Measurements from ENCODE around the gene EML4.
A peak's percentile ranks its signal among the peaks of the same experiment; 100 is the strongest.
"Not testable (repeated sequence)": the region's sequence is repeated elsewhere in the genome, so short reads cannot be mapped to it uniquely, and the experiment has no call there.

EML4 gene

GRCh38 chr2:42337846-42338566 is 168.9 kb downstream of the EML4 start:
- DNase-seq: no peak

- no peak for DNase-seq
Measured at GRCh38 chr2:42338567-42339190, 169.5 kb downstream of the EML4 start.

GRCh38 chr2:42339191-42339912 is 170.2 kb downstream of the EML4 start:
- DNase-seq: no peak

- DNase-seq: no peak
Measured at GRCh38 chr2:42340045-42340937, 171.1 kb downstream of the EML4 start.

- no peak for DNase-seq
Measured at GRCh38 chr2:42340938-42341636, 171.9 kb downstream of the EML4 start.

GRCh38 chr2:42342061-42342794 is 173.1 kb downstream of the EML4 start:
- no peak for DNase-seq

GRCh38 chr2:42342795-42343241 is 173.7 kb downstream of the EML4 start:
- DNase-seq: no peak

GRCh38 chr2:42345986-42346385 is 176.8 kb downstream of the EML4 start:
- no peak for DNase-seq

- not testable (repeated sequence) for DNase-seq
Measured at GRCh38 chr2:42346856-42347255, 177.7 kb downstream of the EML4 start.

GRCh38 chr2:42347518-42347917 is 178.4 kb downstream of the EML4 start:
- not testable (repeated sequence) for DNase-seq

GRCh38 chr2:42348113-42348805 is 179.1 kb downstream of the EML4 start:
- no peak for DNase-seq

- DNase-seq: no peak
Measured at GRCh38 chr2:42350434-42351063, 181.4 kb downstream of the EML4 start.

GRCh38 chr2:42351864-42352263 is 182.7 kb downstream of the EML4 start:
- no peak for DNase-seq

- no peak for DNase-seq
Measured at GRCh38 chr2:42353792-42354429, 184.8 kb downstream of the EML4 start.

GRCh38 chr2:42359304-42359964 is 190.3 kb downstream of the EML4 start:
- no peak for DNase-seq

GRCh38 chr2:42359965-42360483 is 190.9 kb downstream of the EML4 start:
- no peak for DNase-seq

- DNase-seq: no peak
Measured at GRCh38 chr2:42360493-42360889, 191.3 kb downstream of the EML4 start.

GRCh38 chr2:42360890-42361727 is 192.0 kb downstream of the EML4 start, which contains the start of gene COX7A2L:
Gene COX7A2L (minus strand): TSS chr2:42361217. CDS start chr2:42361161, 56 bp downstream.
- DNase-seq: peak; percentile 94

Measured in NCI-H2171 (cell line).